ENCODE measurements around the gene VPS4B.

GRCh38 chr18:63410792-63411191 is 11.5 kb downstream of the VPS4B start:
- TF ChIP-seq RAD21 (conservative IDR thresholded peaks at IDR 0.05) (no peak), POLR2AphosphoS5 (IDR thresholded peaks at IDR 0.05) (no peak), CTCF (IDR thresholded peaks at IDR 0.05; ENCODE audit: poor library complexity, severe bottlenecking) (no peak), TAF1 (IDR thresholded peaks at IDR 0.05; ENCODE audit: low read depth) (no peak), EP300 (conservative IDR thresholded peaks at IDR 0.05; ENCODE audit: poor library complexity, severe bottlenecking) (no peak), REST (IDR thresholded peaks at IDR 0.05; ENCODE audit: borderline replicate concordance) (no peak)

All from neural cell (in vitro differentiated cells).